ENCODE data around the gene HYAL1.
"Not testable (repeated sequence)": the region's sequence is repeated elsewhere in the genome, so short reads cannot be mapped to it uniquely, and the experiment has no call there.

The HYAL1 gene

GRCh38 chr3:50287262-50287661, 16.1 kb downstream of the HYAL1 start:
- H3K27ac Mint-ChIP-seq = no peak overlapping the region
- peaks cover 11% of the 10 kb centered on the region for H3K4me1 Mint-ChIP-seq
- H3K4me3 Mint-ChIP-seq = no peak overlapping the region
- peaks cover 5% of the 10 kb centered on the region for H3K36me3 Mint-ChIP-seq
- H3K9me3 Mint-ChIP-seq = no peaks in the 10 kb centered on the region
- no peaks in the 10 kb centered on the region for H3K27me3 Mint-ChIP-seq
- DNase-seq (ENCODE audit: low spot score in 2 of 2) = no peak
- ATAC-seq (ENCODE audit: low read depth) = no peak

GRCh38 chr3:50286322-50287227, 16.8 kb downstream of the HYAL1 start:
- H3K9me3 Mint-ChIP-seq = no peaks in the 10 kb centered on the region
- peaks cover 9% of the 10 kb centered on the region for H3K4me1 Mint-ChIP-seq
- ATAC-seq (ENCODE audit: low read depth) (no peak), DNase-seq (ENCODE audit: low spot score in 2 of 2) (no peak)
- no peak overlapping the region for H3K4me3 Mint-ChIP-seq
- no peaks in the 10 kb centered on the region for H3K27me3 Mint-ChIP-seq
- H3K27ac Mint-ChIP-seq = no peak overlapping the region
- H3K36me3 Mint-ChIP-seq = peaks cover 5% of the 10 kb centered on the region

GRCh38 chr3:50284121-50284520, 19.3 kb downstream of the HYAL1 start:
- H3K27me3 Mint-ChIP-seq; H3K4me3 Mint-ChIP-seq; H3K4me1 Mint-ChIP-seq; H3K9me3 Mint-ChIP-seq; H3K36me3 Mint-ChIP-seq; DNase-seq (ENCODE audit: low spot score in 2 of 2); ATAC-seq (ENCODE audit: low read depth); H3K27ac Mint-ChIP-seq: not testable (repeated sequence)

- Mint-ChIP-seq H3K4me3 (no peak overlapping the region), H3K36me3 (no peaks in the 10 kb centered on the region), H3K27ac (no peak overlapping the region), H3K9me3 (no peaks in the 10 kb centered on the region), H3K4me1 (peaks cover 7% of the 10 kb centered on the region), H3K27me3 (peaks cover 17% of the 10 kb centered on the region)
- ATAC-seq (ENCODE audit: low read depth) (no peak), DNase-seq (ENCODE audit: low spot score in 2 of 2) (no peak)
Observed at GRCh38 chr3:50279255-50280016, 23.9 kb downstream of the HYAL1 start.

- Mint-ChIP-seq H3K4me1 (peaks cover 11% of the 10 kb centered on the region), H3K27ac (no peak within 1 kb of the TSS), H3K36me3 (no peaks in the 10 kb centered on the region), H3K9me3 (no peaks in the 10 kb centered on the region), H3K27me3 (peaks cover 20% of the 10 kb centered on the region), H3K4me3 (no peak within 1 kb of the TSS)
- no peak for DNase-seq (ENCODE audit: low spot score in 2 of 2)
- no peak for ATAC-seq (ENCODE audit: low read depth)
Observed at GRCh38 chr3:50278880-50279224, 24.5 kb downstream of the HYAL1 start, which contains the start of gene LSMEM2. Gene LSMEM2, plus strand, starts transcription at chr3:50279087. Its CDS starts 27 bp downstream, at chr3:50279114.

GRCh38 chr3:50278123-50278879, 25.1 kb downstream of the HYAL1 start:
- Mint-ChIP-seq H3K27me3 (peaks cover 20% of the 10 kb centered on the region), H3K4me3 (no peak overlapping the region), H3K27ac (no peak overlapping the region), H3K9me3 (no peaks in the 10 kb centered on the region), H3K4me1 (peaks cover 11% of the 10 kb centered on the region), H3K36me3 (no peaks in the 10 kb centered on the region)
- no peak for DNase-seq (ENCODE audit: low spot score in 2 of 2)
- no peak for ATAC-seq (ENCODE audit: low read depth)

- Mint-ChIP-seq H3K27me3 (peaks cover 25% of the 10 kb centered on the region), H3K4me1 (peaks cover 15% of the 10 kb centered on the region), H3K27ac (no peak overlapping the region), H3K9me3 (no peaks in the 10 kb centered on the region), H3K4me3 (no peak overlapping the region), H3K36me3 (no peaks in the 10 kb centered on the region)
- DNase-seq (ENCODE audit: low spot score in 2 of 2) (no peak), ATAC-seq (ENCODE audit: low read depth) (no peak)
Observed at GRCh38 chr3:50276762-50277101, 26.6 kb downstream of the HYAL1 start.

- H3K27ac Mint-ChIP-seq = no peak overlapping the region
- no peak overlapping the region for H3K4me3 Mint-ChIP-seq
- peaks cover 25% of the 10 kb centered on the region for H3K27me3 Mint-ChIP-seq
- DNase-seq (ENCODE audit: low spot score in 2 of 2) = no peak
- H3K4me1 Mint-ChIP-seq = peaks cover 15% of the 10 kb centered on the region
- no peaks in the 10 kb centered on the region for H3K9me3 Mint-ChIP-seq
- no peak for ATAC-seq (ENCODE audit: low read depth)
- no peaks in the 10 kb centered on the region for H3K36me3 Mint-ChIP-seq
Observed at GRCh38 chr3:50275996-50276761, 27.2 kb downstream of the HYAL1 start.

GRCh38 chr3:50275141-50275995, 28.0 kb downstream of the HYAL1 start:
- Mint-ChIP-seq H3K4me3 (peak overlapping the region; percentile 43), H3K36me3 (no peaks in the 10 kb centered on the region), H3K4me1 (peaks cover 15% of the 10 kb centered on the region), H3K27ac (no peak overlapping the region), H3K9me3 (no peaks in the 10 kb centered on the region), H3K27me3 (peaks cover 25% of the 10 kb centered on the region)
- ATAC-seq (ENCODE audit: low read depth) (no peak), DNase-seq (ENCODE audit: low spot score in 2 of 2) (no peak)

- H3K4me1 Mint-ChIP-seq = peaks cover 15% of the 10 kb centered on the region
Observed at GRCh38 chr3:50274371-50275104, 28.8 kb downstream of the HYAL1 start.

GRCh38 chr3:50273689-50274065, 29.7 kb downstream of the HYAL1 start:
- ATAC-seq (ENCODE audit: low read depth) = no peak
- Mint-ChIP-seq H3K9me3 (no peaks in the 10 kb centered on the region), H3K27me3 (peaks cover 27% of the 10 kb centered on the region), H3K36me3 (no peaks in the 10 kb centered on the region), H3K4me1 (peaks cover 17% of the 10 kb centered on the region), H3K27ac (no peak overlapping the region), H3K4me3 (no peak overlapping the region)
- no peak for DNase-seq (ENCODE audit: low spot score in 2 of 2)

More at GRCh38 chr3:50274371-50275104, 28.8 kb downstream of the HYAL1 start:
- ATAC-seq (ENCODE audit: low read depth) (peak; percentile 32), DNase-seq (ENCODE audit: low spot score in 2 of 2) (peak; percentile 53 to 73)
- peak overlapping the region; percentile 35 for H3K27ac Mint-ChIP-seq
- peaks cover 26% of the 10 kb centered on the region for H3K27me3 Mint-ChIP-seq
- H3K4me3 Mint-ChIP-seq = peak overlapping the region; percentile 12
- no peaks in the 10 kb centered on the region for H3K36me3 Mint-ChIP-seq
- no peaks in the 10 kb centered on the region for H3K9me3 Mint-ChIP-seq

- Mint-ChIP-seq H3K4me1 (peaks cover 18% of the 10 kb centered on the region), H3K9me3 (no peaks in the 10 kb centered on the region), H3K4me3 (peak overlapping the region; percentile 60), H3K27me3 (peaks cover 24% of the 10 kb centered on the region), H3K27ac (peak overlapping the region; percentile 56), H3K36me3 (no peaks in the 10 kb centered on the region)
- peak; percentile 89 for ATAC-seq (ENCODE audit: low read depth)
- peak; percentile 94 to 98 for DNase-seq (ENCODE audit: low spot score in 2 of 2)
Observed at GRCh38 chr3:50272911-50273688, 30.3 kb downstream of the HYAL1 start.
